A673 (cell line): ENCODE results near the gene SGMS1. TPM values are rescaled to one million over a fixed set of nuclear protein-coding genes. Genes with fewer than 3 reads are reported as not detected.

Experiments used
- BruUV-seq: library from RNA; stranded (reverse); fragments of 400-500 nt; replicated peaks from 2 replicates; lab custom pipeline; 2021; lab: Mats Ljungman, UMichigan
- CTCF ChIA-PET: fragments of 300-600 bp; sonication (Branson Sonifier 250); formaldehyde crosslinking; loops from one replicate; lab custom pipeline; 2022; ENCODE audit warnings: antibody characterized with exemption; lab: Charles Lee
- POLR2A ChIA-PET: fragments of 300-600 bp; sonication (Branson Sonifier 250); formaldehyde crosslinking; loops from one replicate; lab custom pipeline; 2022; ENCODE audit warnings: antibody characterized with exemption; ENCODE audit not compliant: low non-redundant PET; lab: Charles Lee
- DNase-seq: peaks from one replicate; pipeline ENCODE4 v3.0.0-alpha.2; 2015; ENCODE audit warnings: low spot score
- H3K27ac ChIP-seq: fragments of 200-600 bp; sonication (generic); 2 replicates; pipeline ENCODE4 v1.5.1; 2016; ENCODE audit warnings: mixed run types, low read depth, mild to moderate bottlenecking, mixed read lengths, antibody characterized with exemption, low read length; ENCODE audit not compliant: poor library complexity, severe bottlenecking
- H3K27me3 ChIP-seq: fragments of 200-600 bp; sonication (generic); replicated peaks from 2 replicates; pipeline ENCODE4 v1.6.1; 2017; ENCODE audit warnings: mixed run types, low read depth, mild to moderate bottlenecking, mixed read lengths, antibody characterized with exemption, low read length; ENCODE audit not compliant: insufficient read depth, poor library complexity
- H3K36me3 ChIP-seq: fragments of 200-600 bp; sonication (generic); 2 replicates; pipeline ENCODE4 v1.6.1; 2016; ENCODE audit warnings: mixed run types, mild to moderate bottlenecking, mixed read lengths, antibody characterized with exemption, low read length; ENCODE audit not compliant: insufficient read depth, poor library complexity, severe bottlenecking
- H3K4me1 ChIP-seq: fragments of 200-600 bp; sonication (generic); 2 replicates; pipeline ENCODE4 v1.6.1; 2017; ENCODE audit warnings: mixed run types, mild to moderate bottlenecking, mixed read lengths, antibody characterized with exemption, low read length; ENCODE audit not compliant: insufficient read depth, poor library complexity, severe bottlenecking
- H3K4me3 ChIP-seq: fragments of 200-600 bp; sonication (generic); 2 replicates; pipeline ENCODE4 v1.5.1; 2016; ENCODE audit warnings: low read depth, mixed run types, mild to moderate bottlenecking, mixed read lengths, low read length; ENCODE audit not compliant: poor library complexity, severe bottlenecking
- H3K9me3 ChIP-seq: fragments of 200-600 bp; sonication (generic); 2 replicates; pipeline ENCODE4 v1.6.1; 2016; ENCODE audit warnings: mixed run types, low read depth, mild to moderate bottlenecking, mixed read lengths, antibody characterized with exemption, low read length; ENCODE audit not compliant: poor library complexity, severe bottlenecking
- CTCF ChIP-seq: fragments of 300-800, 200-600 bp; sonication (generic); conservative IDR thresholded peaks from 2 replicates; pipeline ENCODE4 v1.5.1; 2017; ENCODE audit warnings: low read depth, mild to moderate bottlenecking, antibody characterized with exemption, low read length, moderate library complexity, mixed read lengths
- EZH2 ChIP-seq: fragments of 200-600 bp; sonication (generic); IDR thresholded peaks from 2 replicates; pipeline ENCODE4 v1.6.1; 2017; ENCODE audit warnings: borderline replicate concordance, low read depth, mild to moderate bottlenecking, mixed read lengths, antibody characterized with exemption, low read length; ENCODE audit not compliant: poor library complexity, severe bottlenecking
- intact Hi-C: fragments of 100-400 bp; cut with micrococcal nuclease; formaldehyde crosslinking; loops from one replicate; pipeline ENCODE4 v1.10.0; 2022; ENCODE audit not compliant: unreplicated experiment
- total RNA-seq: library from RNA; stranded (reverse); gene quantifications from 2 replicates; pipeline ENCODE4 v1.2.3, GENCODE V29; 2021

The SGMS1 gene
- total RNA-seq, 1 experiment from 2014 or later = 13.0 TPM

GRCh38 chr10:50334273-50334672, 289.5 kb downstream of the SGMS1 start:
- no peaks in the 10 kb centered on the region for H3K4me1 ChIP-seq
- DNase-seq = no peak
- no peak overlapping the region for H3K4me3 ChIP-seq
- H3K27ac ChIP-seq = no peak overlapping the region
- CTCF ChIA-PET = no interaction called here
- no TSS peak for BruUV-seq
- POLR2A ChIA-PET = no interaction called here
- TF ChIP-seq EZH2 (no peak), CTCF (no peak)
- no peaks in the 10 kb centered on the region for H3K27me3 ChIP-seq
- intact Hi-C loops = no loop called here
- H3K9me3 ChIP-seq = no peaks in the 10 kb centered on the region
- no peaks in the 10 kb centered on the region for H3K36me3 ChIP-seq

- BruUV-seq = no TSS peak
- no peak overlapping the region for H3K27ac ChIP-seq
- intact Hi-C loops = no loop called here
- no peaks in the 10 kb centered on the region for H3K36me3 ChIP-seq
- POLR2A ChIA-PET = no interaction called here
- no peak for TF ChIP-seq EZH2
- TF ChIP-seq CTCF = no peak
- H3K27me3 ChIP-seq = no peaks in the 10 kb centered on the region
- no peak overlapping the region for H3K4me3 ChIP-seq
- DNase-seq = no peak
- H3K9me3 ChIP-seq = no peaks in the 10 kb centered on the region
- no peaks in the 10 kb centered on the region for H3K4me1 ChIP-seq
- CTCF ChIA-PET = no interaction called here
Observed at GRCh38 chr10:50333872-50334271, 289.9 kb downstream of the SGMS1 start.

GRCh38 chr10:50332108-50332842, 291.5 kb downstream of the SGMS1 start:
- no TSS peak for BruUV-seq
- Histone ChIP-seq H3K36me3 (no peaks in the 10 kb centered on the region), H3K4me3 (no peak overlapping the region), H3K27ac (no peak overlapping the region), H3K9me3 (no peaks in the 10 kb centered on the region), H3K4me1 (peaks cover 7% of the 10 kb centered on the region), H3K27me3 (no peaks in the 10 kb centered on the region)
- ChIA-PET POLR2A (no interaction called here), CTCF (no interaction called here)
- TF ChIP-seq EZH2 = no peak
- TF ChIP-seq CTCF = no peak
- intact Hi-C loops = no loop called here
- DNase-seq = no peak
